HCT116 (cell line): Measurements from ENCODE around the gene MAVS.

Experiments
- CEBPB ChIP-seq: IDR thresholded peaks from 2 replicates; pipeline ENCODE4 v1.6.1; 2012; ENCODE audit warnings: low read depth
- EZH2 ChIP-seq: fragments of 200-600 bp; sonication (generic); IDR thresholded peaks from 2 replicates; pipeline ENCODE4 v1.6.1; 2017; ENCODE audit warnings: antibody characterized with exemption, mixed run types
- POLR2A ChIP-seq: IDR thresholded peaks from 2 replicates; pipeline ENCODE4 v1.7.0; 2011; ENCODE audit warnings: borderline replicate concordance; ENCODE audit not compliant: insufficient read depth, insufficient read length; ENCODE audit errors: extremely low read depth
- RAD21 ChIP-seq: IDR thresholded peaks from 2 replicates; pipeline ENCODE4 v1.6.1; 2012; ENCODE audit warnings: low read depth, mild to moderate bottlenecking
- TCF7L2 ChIP-seq: IDR thresholded peaks from 2 replicates; pipeline ENCODE4 v1.7.0; 2011; ENCODE audit warnings: borderline replicate concordance, inconsistent platforms; ENCODE audit not compliant: insufficient read depth, insufficient read length; ENCODE audit errors: extremely low read depth
- ZNF274 ChIP-seq: fragments of 200-500 bp; sonication (Bioruptor generic); IDR thresholded peaks from 2 replicates; pipeline ENCODE4 v1.6.1; 2014; ENCODE audit warnings: mild to moderate bottlenecking, low read depth, low read length, inconsistent platforms
- TF ChIP-seq, protein P1 (sequence below): IDR thresholded peaks from 2 replicates; pipeline ENCODE4 v1.6.1; 2012
- TF ChIP-seq, protein P2 (sequence below): IDR thresholded peaks from 2 replicates; pipeline ENCODE4 v1.6.1; 2012; ENCODE audit warnings: low read depth
- TF ChIP-seq, protein P3 (sequence below), 3 experiments: fragments of 200-600 bp in 1 of 3; sonication (generic) in 1 of 3; IDR thresholded peaks in 2 of 3; conservative IDR thresholded peaks in 1 of 3; 2 replicates each; pipeline ENCODE4 v1.5.1; 2012 to 2017; ENCODE audit warnings: low read depth in 2 of 3, low read length in 2 of 3, antibody characterized with exemption in 1 of 3, borderline replicate concordance in 1 of 3, control low read depth in 1 of 3, mild to moderate bottlenecking in 1 of 3, mixed read lengths in 1 of 3, mixed run types in 1 of 3, moderate library complexity in 1 of 3; ENCODE audit not compliant: insufficient read depth in 1 of 3
- TF ChIP-seq, protein P4 (sequence below): IDR thresholded peaks from 2 replicates; pipeline ENCODE4 v1.6.1; 2012

DNA sequence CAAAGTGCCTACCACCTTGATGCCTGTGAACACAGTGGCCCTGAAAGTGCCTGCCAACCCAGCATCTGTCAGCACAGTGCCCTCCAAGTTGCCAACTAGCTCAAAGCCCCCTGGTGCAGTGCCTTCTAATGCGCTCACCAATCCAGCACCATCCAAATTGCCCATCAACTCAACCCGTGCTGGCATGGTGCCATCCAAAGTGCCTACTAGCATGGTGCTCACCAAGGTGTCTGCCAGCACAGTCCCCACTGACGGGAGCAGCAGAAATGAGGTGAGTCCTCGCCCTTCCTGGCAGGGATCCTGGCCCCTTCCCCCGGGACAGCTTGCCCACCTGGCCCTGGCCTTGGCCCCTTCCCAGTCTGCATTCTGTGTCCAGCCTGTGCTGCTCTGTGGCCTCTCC lies 17.9 kb downstream of the MAVS start:
- TF ChIP-seq RAD21 (no peak), POLR2A (no peak), TCF7L2 (no peak), ZNF274 (no peak), EZH2 (no peak), CEBPB (no peak)
- TF ChIP-seq, protein P1, sequence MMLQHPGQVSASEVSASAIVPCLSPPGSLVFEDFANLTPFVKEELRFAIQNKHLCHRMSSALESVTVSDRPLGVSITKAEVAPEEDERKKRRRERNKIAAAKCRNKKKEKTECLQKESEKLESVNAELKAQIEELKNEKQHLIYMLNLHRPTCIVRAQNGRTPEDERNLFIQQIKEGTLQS: no peak
- TF ChIP-seq, protein P2, sequence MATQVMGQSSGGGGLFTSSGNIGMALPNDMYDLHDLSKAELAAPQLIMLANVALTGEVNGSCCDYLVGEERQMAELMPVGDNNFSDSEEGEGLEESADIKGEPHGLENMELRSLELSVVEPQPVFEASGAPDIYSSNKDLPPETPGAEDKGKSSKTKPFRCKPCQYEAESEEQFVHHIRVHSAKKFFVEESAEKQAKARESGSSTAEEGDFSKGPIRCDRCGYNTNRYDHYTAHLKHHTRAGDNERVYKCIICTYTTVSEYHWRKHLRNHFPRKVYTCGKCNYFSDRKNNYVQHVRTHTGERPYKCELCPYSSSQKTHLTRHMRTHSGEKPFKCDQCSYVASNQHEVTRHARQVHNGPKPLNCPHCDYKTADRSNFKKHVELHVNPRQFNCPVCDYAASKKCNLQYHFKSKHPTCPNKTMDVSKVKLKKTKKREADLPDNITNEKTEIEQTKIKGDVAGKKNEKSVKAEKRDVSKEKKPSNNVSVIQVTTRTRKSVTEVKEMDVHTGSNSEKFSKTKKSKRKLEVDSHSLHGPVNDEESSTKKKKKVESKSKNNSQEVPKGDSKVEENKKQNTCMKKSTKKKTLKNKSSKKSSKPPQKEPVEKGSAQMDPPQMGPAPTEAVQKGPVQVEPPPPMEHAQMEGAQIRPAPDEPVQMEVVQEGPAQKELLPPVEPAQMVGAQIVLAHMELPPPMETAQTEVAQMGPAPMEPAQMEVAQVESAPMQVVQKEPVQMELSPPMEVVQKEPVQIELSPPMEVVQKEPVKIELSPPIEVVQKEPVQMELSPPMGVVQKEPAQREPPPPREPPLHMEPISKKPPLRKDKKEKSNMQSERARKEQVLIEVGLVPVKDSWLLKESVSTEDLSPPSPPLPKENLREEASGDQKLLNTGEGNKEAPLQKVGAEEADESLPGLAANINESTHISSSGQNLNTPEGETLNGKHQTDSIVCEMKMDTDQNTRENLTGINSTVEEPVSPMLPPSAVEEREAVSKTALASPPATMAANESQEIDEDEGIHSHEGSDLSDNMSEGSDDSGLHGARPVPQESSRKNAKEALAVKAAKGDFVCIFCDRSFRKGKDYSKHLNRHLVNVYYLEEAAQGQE: no peak
- TF ChIP-seq, protein P3, sequence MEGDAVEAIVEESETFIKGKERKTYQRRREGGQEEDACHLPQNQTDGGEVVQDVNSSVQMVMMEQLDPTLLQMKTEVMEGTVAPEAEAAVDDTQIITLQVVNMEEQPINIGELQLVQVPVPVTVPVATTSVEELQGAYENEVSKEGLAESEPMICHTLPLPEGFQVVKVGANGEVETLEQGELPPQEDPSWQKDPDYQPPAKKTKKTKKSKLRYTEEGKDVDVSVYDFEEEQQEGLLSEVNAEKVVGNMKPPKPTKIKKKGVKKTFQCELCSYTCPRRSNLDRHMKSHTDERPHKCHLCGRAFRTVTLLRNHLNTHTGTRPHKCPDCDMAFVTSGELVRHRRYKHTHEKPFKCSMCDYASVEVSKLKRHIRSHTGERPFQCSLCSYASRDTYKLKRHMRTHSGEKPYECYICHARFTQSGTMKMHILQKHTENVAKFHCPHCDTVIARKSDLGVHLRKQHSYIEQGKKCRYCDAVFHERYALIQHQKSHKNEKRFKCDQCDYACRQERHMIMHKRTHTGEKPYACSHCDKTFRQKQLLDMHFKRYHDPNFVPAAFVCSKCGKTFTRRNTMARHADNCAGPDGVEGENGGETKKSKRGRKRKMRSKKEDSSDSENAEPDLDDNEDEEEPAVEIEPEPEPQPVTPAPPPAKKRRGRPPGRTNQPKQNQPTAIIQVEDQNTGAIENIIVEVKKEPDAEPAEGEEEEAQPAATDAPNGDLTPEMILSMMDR (IDR thresholded peaks at IDR 0.05 in 2 of 3, conservative IDR thresholded peaks at IDR 0.05 in 1 of 3; ENCODE audit: borderline replicate concordance in 1 of 3, insufficient read depth in 1 of 3, low read depth in 2 of 3, low read length in 2 of 3): no peak
- TF ChIP-seq, protein P4, sequence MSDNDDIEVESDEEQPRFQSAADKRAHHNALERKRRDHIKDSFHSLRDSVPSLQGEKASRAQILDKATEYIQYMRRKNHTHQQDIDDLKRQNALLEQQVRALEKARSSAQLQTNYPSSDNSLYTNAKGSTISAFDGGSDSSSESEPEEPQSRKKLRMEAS: no peak
